SU-DHL-6 (cell line): ENCODE results near the gene RASIP1.

Experiments used
- CTCF ChIP-seq: fragments of 200-600 bp; sonication (generic); IDR thresholded peaks from one replicate; pipeline ENCODE4 v1.5.1; 2017; ENCODE audit warnings: antibody characterized with exemption, mild to moderate bottlenecking, low read length, moderate library complexity; ENCODE audit not compliant: insufficient read depth, poor library complexity, severe bottlenecking
- EZH2phosphoT487 ChIP-seq: fragments of 200-600 bp; sonication (generic), shearing (Covaris generic); conservative IDR thresholded peaks from 2 replicates; pipeline ENCODE4 v1.6.1; 2018; ENCODE audit warnings: mild to moderate bottlenecking, antibody characterized with exemption, low read length, moderate library complexity, mixed read lengths

DNA sequence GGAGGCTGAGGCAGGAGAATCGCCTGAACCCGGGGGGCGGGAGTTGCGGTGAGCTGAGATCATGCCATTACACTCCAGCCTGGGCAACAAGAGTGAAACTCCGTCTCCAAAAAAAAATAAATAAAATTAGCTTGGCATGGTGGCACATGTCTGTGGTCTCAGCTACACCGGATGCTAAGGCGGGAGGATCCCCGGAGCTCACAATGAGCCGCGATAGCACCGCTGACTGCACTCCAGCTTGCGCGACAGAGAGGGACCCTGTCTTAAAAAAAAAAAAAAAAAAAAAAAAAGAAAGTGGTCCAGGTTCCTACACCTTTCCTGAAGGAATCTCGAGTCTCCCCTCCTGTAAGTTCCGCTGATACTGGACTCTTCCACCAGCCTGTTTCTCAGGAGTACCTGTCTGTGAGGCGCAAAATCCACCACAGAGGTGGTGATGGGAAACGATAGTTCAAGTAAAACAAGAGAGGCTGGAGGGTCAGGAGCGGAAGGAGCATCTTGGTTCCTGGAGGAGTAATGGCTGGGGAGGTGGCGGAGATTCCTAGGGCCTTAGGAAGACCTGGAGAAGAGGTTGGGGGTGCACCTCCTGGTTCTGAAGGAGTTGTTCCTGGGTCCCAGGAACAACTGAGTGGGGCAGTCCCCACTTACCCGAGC is 11.6 kb upstream of the RASIP1 start:
- TF ChIP-seq CTCF (no peak), EZH2phosphoT487 (no peak)
